ENCODE measurements around the gene PLEKHJ1. TPM values are rescaled to one million over a fixed set of nuclear protein-coding genes. Genes with fewer than 3 reads are reported as not detected.

Gene PLEKHJ1
- total RNA-seq, 4 donors from 2014 or later, result 41.6 to 56.7 (median 51.7) TPM

Small RNAs within 50 kb of the gene (small RNA-seq; reads per million reads assigned to genes)
- 0 to 0.74 (median 0.13) reads per million in 4 donors for gene MIR1227

Other genes with a start within 250 kb of the PLEKHJ1 start
- gene BTBD2, start 220.6 kb downstream of the PLEKHJ1 start, total RNA-seq, result 100 to 1,000 TPM in 1 of 4 donors, 10 to 100 TPM in 3; 44.0 to 125 (median 59.9) TPM
- gene MKNK2, start 185.1 kb downstream of the PLEKHJ1 start, total RNA-seq, result 100 to 1,000 TPM in 3 of 4 donors, 10 to 100 TPM in 1; 98.4 to 195 (median 173) TPM
- 10 to 100 TPM; 29.0 to 69.9 (median 38.6) TPM for gene MOB3A, start 140.0 kb downstream of the PLEKHJ1 start, total RNA-seq
- 10 to 100 TPM in 1 of 4 donors, 1 to 10 TPM in 3; 2.4 to 17.3 (median 4.3) TPM for gene IZUMO4, start 139.4 kb downstream of the PLEKHJ1 start, total RNA-seq
- gene AP3D1, start 84.8 kb downstream of the PLEKHJ1 start, total RNA-seq, result 100 to 1,000 TPM in 1 of 4 donors, 10 to 100 TPM in 3; 69.9 to 132 (median 73.8) TPM
- gene DOT1L, start 72.4 kb downstream of the PLEKHJ1 start, total RNA-seq, result 10 to 100 TPM in 2 of 4 donors, 1 to 10 TPM in 2; 4.4 to 12.8 (median 10.2) TPM
- 10 to 100 TPM; 27.5 to 40.3 (median 37.4) TPM for gene SF3A2, start 495 bp upstream of the PLEKHJ1 start, total RNA-seq
- 1 to 10 TPM in 1 of 4 donors, under 1 TPM in 3; 0.23 to 1.2 (median 0.47) TPM for gene AMH, start 13.0 kb upstream of the PLEKHJ1 start, total RNA-seq
- gene JSRP1, start 20.1 kb upstream of the PLEKHJ1 start, total RNA-seq, result under 1 TPM in 1 of 4 donors, not detected in 3; 0.37 TPM
- 1 to 10 TPM in 1 of 4 donors, under 1 TPM in 2, not detected in 1; 0.16 to 1.3 (median 0.27) TPM for gene PEAK3, start 45.8 kb upstream of the PLEKHJ1 start, total RNA-seq
- not detected for gene LINGO3, start 71.8 kb upstream of the PLEKHJ1 start, total RNA-seq
- gene LSM7, start 92.3 kb upstream of the PLEKHJ1 start, total RNA-seq, result 10 to 100 TPM; 52.3 to 86.1 (median 77.7) TPM
- gene SPPL2B, start 92.4 kb upstream of the PLEKHJ1 start, total RNA-seq, result 10 to 100 TPM; 18.5 to 32.7 (median 30.9) TPM
- gene TMPRSS9, start 123.9 kb upstream of the PLEKHJ1 start, total RNA-seq, result under 1 TPM in 1 of 4 donors, not detected in 3; 0.54 TPM
- gene TIMM13, start 191.3 kb upstream of the PLEKHJ1 start, total RNA-seq, result 10 to 100 TPM; 22.9 to 32.2 (median 27.3) TPM
- 10 to 100 TPM; 17.4 to 41.5 (median 26.8) TPM for gene LMNB2, start 220.6 kb upstream of the PLEKHJ1 start, total RNA-seq
- 100 to 1,000 TPM in 1 of 4 donors, 10 to 100 TPM in 3; 69.9 to 374 (median 88.7) TPM for gene GADD45B, start 239.8 kb upstream of the PLEKHJ1 start, total RNA-seq

Data from gastroesophageal sphincter (tissue), 4 donors.